GM18502 (cell line): ENCODE results near the gene GPHN.

Experiments used
- ATAC-seq: cut with Tn5 transposase; IDR thresholded peaks from one replicate; pipeline ENCODE4 v1.9.1; 2021; ENCODE audit warnings: mild to moderate bottlenecking; ENCODE audit not compliant: unreplicated experiment, poor library complexity

GPHN gene

DNA sequence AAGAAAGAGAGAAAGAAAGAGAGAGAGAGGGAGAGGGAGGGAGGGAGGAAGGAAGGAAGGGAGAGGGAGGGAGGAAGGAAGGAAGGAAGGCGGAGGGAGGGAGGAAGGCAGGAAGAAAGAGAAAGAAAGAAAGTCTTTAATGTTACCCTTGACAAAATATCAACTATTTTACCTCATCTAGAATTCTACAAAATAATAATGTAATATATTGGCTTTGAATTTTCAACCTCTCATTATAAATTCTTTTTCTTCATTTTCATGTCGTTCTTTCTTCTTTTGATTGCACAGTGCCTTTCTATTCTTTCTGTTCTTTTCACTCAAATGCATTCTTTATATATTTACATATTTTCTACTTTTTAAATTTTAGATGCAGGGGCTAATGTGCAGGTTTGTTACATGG lies 621.8 kb downstream of the GPHN start:
- ATAC-seq: no peak

DNA sequence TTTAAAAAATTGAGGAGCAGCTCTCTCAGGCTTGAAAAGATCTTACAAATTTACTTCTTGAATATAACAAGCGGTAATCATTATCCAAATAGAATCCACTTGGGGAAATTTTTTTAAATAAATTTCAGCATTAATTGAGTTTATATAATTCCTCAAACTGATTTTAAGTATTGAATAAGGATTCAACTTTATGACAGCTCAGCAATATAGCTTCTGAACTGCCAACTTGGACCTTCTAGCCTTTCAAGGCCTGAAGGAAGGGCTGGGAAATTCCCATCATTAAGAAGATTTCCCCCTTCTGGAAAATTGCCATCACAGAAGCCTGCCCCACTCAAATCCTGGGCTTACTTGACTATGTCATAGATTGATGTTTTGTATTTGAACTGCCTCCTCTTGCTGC lies 623.7 kb downstream of the GPHN start:
- ATAC-seq: no peak

DNA sequence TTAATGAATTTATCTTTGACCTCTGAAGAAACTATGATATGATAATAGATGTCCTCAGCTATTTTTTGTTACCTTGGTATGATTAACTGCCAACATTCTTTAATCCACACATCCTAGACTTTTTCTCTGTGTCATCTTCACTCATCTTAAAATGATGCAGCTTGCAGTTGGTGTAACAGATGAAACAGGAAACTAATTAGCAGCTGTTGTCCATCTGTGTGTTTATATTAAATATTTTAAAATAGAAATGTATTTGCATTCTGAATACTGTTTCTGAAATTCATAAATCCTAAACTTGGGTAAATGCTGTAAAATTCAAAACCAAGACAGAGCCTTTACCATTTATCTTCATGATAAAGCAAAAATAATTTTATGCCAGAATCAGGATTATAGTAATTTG lies 625.2 kb downstream of the GPHN start:
- no peak for ATAC-seq

DNA sequence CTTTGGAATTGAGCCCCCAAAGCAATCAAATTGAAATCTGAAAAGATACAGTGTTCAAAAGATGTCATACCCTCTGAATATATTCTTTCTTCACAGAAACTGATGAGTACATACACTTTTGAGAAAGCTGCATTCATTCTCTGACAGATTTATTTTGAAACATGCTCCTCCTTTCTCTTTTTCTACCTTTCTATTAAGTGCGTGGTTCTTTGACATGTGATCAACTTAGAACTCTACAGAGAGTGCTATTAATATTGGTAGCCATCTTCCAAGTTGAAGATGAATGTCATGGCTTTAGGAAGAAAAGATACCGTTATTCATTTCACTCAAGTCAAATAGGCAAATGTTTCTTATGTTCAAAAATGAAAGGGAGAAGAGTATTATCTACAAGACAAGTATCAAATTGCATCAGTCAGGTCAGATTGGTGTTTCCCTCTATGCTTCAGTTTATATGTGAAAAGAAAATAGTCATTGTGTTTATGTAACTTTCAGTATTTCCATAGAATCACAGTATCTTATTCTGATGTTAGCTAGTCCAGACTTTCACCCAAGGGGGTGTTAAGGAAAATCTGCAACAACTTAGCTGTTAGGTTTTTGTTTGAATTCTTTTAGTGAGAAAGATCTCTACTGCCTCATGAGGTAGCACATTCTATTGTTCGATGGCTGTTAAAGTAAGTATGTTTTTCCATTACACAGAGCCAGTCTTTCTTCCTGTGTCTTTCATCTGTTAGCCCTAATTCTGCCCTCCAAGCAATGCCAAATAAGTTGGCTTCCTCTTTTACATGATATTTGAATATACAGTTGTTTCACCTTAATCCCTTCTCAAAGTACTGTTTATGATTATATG lies 625.9 kb downstream of the GPHN start:
- no peak for ATAC-seq

DNA sequence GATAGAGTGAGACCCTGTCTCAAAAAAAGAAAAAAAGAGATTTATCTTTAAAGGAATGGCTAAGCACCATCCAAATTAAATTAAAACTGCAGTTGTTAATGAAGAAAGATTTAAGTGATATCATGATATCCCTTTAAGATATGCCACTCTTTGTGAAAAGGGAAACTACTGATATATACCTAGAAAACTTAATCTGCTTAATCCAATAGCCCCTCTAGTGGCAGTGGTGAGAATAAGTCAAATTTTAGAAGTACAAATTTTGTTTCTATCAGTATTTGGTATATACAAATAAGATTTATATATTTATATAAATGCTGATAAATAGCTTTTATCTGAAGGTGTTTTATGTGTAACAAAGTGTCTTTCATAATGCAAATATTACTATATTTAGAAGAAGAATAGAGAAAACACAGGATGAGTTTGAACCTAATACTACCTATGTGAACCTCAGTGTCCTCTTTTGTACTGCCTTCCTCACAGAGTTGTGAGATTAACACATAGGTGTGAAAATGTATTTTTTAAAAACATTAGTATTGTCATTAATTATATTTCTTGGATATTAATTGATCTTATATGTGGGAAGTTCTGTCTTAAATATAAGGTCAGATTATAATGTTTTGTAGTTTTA lies 629.9 kb downstream of the GPHN start:
- ATAC-seq: no peak

DNA sequence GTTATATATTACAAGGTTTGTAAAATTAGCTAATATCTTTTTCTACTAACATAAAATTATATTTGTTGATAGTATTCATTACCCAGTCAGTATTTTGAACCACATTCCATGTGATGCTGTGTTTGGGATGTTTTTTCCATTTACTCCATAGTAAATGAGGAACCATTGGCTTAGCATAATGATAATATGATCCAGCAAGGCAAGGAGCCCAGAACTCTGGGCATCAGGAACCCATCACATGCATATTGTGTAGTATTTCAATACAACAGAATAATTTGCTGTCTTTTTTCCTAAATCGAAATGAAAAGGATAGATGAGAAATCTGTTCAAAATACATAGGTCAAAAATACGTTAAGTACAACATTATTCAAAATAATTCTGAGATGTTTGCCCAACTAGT lies 632.6 kb downstream of the GPHN start:
- no peak for ATAC-seq

DNA sequence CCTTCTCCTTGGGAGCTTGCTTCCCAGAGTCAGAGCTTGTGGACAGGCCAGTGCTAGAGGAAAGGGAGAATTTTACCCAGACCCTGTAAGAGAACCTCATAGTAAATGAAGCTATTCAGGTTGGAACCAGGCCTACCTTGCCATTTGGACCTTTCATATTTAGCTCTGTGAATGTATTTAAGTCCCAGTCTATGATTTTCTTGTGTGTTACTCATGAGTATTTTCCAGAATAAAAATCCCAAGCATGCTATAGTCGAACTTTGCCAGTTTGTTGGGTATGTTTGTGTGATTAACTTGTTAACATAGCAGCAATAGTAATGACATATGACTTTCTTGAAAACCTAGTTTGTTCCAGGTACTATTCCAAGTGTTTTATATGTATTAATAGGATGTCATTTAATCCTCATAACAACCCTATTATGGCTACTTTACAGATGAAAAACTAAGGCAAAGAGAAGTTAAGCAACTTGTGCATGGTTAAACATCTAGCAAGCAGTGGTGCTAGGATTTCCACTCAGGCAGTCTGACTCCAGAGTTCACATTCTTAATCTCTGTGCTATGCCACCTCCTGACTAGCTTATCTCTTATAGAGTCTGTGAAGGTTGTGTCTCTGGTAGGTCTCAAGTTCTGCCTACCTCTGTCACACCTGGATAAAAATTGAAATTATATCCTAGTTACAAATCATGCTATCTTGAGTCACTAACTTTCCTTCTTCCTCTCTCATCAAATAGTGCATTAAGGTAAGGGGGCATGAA lies 633.4 kb downstream of the GPHN start:
- ATAC-seq: no peak

DNA sequence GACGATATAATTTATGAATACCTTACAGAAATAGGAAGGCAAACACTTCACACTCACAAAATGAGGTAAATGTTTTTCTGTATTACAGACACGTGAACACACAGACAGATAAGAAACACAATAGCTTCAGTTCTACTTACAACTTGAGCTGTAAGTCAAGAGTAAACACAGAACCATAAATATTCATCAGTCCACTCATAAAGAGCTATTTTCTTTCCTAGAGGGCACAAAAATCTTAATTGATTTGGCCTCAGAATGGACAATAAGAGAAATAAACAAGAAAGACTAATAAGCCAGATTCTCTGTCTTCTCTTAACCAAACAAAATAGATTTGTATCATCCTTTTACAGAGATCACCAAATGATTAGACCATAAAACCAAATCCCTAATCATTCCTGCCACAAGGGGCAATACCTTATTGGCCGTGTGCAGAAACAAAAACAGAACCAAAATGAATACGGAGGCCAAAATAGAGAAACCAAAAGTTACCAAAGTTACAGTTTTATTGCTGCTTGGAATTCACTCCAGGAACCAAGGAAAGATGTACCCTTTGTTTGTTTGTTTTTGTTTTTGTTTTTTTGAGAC lies 643.2 kb downstream of the GPHN start:
- no peak for ATAC-seq

DNA sequence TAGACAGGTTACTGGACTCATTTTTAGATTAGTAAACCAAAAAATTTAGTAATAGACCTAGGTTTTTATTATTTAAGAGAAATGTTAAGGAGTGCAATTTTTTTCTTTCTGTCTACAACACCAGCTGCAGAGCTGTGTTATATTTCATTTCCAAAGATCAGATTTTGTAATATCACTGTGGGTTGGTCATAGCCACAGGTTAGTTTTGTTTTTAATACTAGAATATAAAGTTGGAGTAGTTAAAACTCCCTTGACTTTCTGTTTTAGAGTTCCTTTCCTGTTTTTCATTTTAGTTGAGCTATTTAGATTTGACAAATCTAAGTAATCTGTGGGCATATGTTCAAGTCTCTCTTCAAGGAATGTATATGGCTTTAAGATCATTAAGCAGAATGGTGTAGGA lies 650.6 kb downstream of the GPHN start:
- ATAC-seq: no peak

DNA sequence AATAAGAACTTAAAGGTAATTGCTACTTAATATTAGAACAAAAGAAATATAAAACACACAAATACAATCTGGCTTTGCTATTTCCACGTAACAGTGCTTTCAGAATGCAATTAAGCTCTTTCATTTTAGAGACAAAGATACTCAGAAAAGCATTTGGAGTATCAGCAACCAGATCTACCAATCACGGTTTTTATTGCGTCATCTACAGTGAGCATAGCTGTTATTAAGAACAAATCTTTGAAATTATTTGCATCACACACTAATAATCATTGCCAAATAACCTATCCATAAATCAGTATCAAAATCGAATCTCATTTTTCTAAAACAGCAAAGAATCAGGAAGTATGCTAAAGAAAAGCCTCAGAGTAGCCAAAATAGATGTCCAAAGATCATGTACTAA lies 654.4 kb downstream of the GPHN start:
- ATAC-seq: no peak

DNA sequence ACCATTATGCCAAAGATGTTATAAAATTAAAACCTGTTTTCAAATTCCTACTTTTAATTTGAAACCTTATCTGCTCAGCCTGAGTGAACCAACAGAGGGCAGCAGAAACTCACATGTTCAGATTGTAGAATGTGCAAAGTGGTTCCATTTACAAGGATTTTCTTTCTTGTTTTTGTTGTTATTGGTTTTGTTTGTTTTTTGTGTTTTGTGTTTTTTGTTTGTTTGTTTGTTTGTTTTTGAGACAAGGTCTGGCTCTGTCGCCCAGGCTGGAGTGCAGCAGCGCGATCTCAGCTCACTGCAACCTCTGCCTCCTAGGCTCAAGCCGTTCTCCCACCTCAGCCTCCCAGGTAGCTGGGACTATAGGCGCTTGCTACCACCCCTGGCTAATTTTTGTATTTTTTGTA lies 658.5 kb downstream of the GPHN start:
- ATAC-seq: no peak

DNA sequence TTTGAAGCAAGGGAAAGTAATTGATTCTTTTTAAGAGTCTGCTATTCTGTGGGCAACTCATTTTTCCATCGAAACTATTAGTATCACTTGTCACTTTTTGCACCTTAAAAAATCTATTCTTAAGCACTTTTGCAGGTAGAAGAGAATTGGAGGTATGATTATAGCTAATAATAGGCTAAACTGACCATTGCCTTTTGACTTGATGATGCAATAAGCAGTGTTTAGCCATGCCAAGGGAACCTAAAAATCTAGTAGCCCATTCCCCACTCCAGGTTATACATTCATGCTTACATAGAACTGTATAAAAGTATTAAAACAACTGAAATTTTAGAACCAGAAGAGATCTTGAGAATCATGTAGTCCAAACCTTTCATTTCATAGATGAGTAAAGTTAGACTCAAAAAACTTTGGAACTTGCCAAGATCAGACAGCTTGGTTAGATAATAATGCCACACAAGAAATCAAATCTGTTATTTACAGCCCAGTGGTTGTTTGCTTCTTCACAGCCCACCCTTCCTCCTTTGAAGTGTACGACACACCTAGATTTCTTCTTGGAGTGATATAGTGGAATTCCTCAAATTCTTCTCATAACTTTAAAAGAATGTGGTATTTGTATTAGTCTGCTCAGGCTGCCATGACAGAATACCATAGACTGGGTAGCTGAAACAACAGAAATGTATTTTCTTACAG lies 659.6 kb downstream of the GPHN start:
- ATAC-seq: no peak

DNA sequence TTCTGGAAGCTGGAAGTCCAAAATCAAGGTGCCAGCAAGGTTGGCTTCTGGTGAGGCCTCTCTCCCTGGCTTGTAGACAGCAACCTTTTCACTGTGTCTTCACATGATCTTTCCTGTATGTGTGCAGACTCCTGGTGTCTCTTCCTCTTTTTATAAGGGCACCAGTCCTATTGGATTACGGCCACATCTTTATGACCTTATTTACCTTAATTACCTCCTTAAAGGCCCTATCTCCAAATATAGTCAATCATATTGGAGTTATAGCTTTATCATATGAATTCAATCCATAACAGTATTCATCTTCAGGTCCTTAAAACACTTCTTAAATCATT lies 660.1 kb downstream of the GPHN start:
- no peak for ATAC-seq

DNA sequence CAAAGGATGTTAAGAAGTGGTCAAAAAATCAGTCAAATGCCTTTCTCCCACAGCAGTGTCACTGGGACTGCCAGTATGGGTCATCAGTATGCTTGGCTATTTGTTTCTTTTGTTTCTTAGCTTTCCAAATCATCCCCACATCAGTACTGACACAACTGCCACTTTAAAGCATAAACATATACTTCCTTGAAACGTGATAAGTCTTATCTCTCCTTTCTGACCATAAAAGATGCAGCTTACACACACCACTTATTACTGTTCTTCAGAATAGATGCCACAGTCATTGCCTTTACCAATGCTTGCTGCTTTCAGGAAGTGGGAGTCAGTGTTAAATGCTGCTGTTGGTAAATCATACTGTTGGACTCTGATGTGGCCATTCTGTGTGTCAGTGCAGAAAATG lies 662.7 kb downstream of the GPHN start:
- no peak for ATAC-seq

DNA sequence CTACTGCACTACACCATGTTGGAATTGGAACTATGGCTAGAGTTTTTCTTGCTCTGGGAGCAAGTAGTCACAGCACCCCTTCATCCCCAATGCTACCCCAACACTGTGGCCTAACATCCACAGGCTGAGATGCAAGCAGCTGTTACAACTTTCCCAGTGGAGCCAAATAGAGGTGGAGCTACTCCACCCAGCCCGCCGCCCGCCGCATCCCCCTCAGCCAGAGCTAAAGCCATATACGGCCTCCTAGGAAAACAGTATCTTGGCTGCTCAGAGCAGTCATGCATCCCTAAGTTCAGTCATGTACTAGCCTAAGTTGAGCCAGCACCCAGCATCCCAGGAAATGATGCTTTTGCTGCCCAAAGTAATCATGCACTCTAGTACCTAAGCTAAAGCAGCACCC lies 664.1 kb downstream of the GPHN start:
- ATAC-seq: no peak

DNA sequence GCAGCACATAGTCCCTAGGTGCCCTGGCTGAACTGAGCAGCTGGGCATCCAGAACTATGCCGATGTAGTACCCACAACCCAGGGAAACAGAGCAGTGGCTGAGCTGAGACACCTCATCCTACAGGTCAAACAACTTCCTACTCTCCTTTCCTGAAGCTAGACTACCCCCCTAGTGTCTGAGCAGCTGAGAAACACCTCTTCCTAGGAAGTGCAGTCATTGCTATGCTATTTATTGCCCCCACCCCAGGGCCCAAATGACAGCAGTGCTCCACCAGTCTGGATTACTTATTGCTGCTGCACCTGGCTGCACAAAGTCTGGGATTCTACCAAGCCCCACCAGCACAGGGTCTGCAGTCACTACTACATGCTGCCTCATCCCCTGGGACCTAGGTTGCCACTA lies 664.6 kb downstream of the GPHN start:
- ATAC-seq: no peak

DNA sequence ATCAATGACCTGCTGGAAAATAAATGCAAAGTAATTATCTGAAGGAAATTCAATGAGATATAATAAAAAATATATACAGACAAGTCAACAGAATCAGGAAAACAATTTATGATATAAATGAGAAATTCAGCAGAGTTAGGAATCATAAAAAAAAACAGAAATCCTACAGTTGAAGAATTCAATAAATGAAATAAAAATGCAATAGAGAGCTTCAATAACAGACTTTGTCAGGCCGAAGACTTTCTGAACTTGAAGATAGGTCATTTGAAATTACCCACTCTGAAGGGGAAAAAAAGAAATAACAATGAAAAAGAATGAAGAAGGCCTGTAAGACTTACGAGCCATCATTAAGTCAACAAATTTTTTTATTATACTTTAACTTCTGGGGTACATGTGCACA lies 665.8 kb downstream of the GPHN start:
- no peak for ATAC-seq

DNA sequence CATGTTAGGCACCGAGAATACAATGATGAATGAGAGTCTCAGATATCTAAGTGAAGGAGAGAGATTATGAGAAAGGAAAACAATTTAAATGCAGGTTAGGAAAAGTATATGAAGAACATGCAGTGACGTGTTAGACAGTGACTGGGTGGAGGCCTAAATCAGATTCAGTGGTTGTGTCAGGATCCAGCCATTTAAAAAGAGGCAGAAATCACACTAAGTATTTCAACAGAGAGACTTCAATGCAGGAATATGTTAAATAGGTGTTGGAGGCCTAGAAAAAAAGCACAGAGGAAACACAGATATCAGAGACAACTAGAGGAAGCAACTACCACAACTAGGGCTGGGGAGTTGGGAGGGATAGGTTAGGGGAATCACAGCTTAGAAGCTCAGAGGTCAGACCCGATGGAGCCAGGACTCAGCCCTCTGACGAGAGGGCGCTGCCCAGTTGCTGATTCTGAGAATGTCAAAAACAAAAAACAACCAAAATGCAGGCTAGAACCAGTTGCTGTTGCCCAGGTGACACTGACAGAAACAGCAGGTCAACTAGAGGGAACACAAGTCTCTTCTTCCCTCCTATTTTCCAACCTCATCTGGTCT lies 678.3 kb downstream of the GPHN start:
- no peak for ATAC-seq

DNA sequence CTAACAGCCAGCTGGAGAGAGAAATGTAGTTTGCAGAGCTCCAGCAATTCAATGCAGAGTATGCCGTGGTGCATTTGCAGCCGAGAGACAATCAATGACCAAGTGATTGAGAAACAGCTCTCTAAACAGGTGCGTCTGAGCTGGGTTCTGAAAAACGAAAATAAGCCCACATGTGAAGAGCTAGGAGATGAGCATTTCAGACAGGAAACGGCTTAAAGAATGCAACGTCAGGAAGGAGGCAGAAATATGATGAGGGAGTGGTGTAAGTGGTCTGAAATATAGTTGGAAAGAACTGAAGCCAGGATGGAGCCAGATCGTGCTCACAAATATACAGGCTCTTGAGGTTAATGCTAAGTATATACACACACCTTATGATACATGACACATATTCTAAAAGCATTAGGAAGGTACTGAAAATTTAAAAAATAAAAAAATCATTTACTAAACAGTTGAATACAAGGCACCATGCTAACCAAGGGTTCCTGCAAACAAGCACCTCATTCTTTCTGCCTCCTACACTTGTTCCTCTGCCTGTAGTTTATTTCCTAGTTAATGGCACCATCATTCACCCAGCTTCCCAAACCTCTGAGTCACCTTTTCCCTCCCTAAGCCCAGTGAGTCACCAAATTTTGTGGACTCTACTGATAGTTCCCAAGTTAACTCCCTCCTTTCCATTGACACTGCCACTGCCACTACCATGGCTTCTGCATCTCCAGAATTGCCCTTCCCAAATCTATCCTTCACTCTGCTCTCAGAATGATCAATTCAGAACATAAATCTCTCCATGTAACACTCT lies 679.0 kb downstream of the GPHN start:
- peak; percentile 45 for ATAC-seq
